Panc1 (cell line): ENCODE data around the gene HYCC2. TPM values are rescaled to one million over a fixed set of nuclear protein-coding genes. Genes with fewer than 3 reads are reported as not detected.

Source experiments
- ATAC-seq: fragments of 200-7000 bp; cut with Tn5 transposase; 2 replicates; pipeline ENCODE4 v1.9.1; 2020; ENCODE audit warnings: mild to moderate bottlenecking, moderate library complexity
- BruUV-seq: library from RNA; stranded (reverse); fragments of 400-500 nt; replicated peaks from 2 replicates; lab custom pipeline; 2021; lab: Mats Ljungman, UMichigan
- CTCF ChIA-PET: fragments of 300-600 bp; sonication (Branson Sonifier 250); formaldehyde crosslinking; loops from one replicate; lab custom pipeline; 2022; ENCODE audit warnings: antibody characterized with exemption; lab: Charles Lee
- POLR2A ChIA-PET: fragments of 300-600 bp; sonication (Branson Sonifier 250); formaldehyde crosslinking; loops from one replicate; lab custom pipeline; 2022; ENCODE audit warnings: antibody characterized with exemption; lab: Charles Lee
- DNase-seq: peaks from one replicate; pipeline ENCODE4 v3.0.0-alpha.2; 2010; ENCODE audit warnings: low read depth, low spot score
- H3K27ac ChIP-seq: 2 replicates; pipeline ENCODE4 v1.5.1; 2011; ENCODE audit warnings: mild to moderate bottlenecking, low read length, inconsistent platforms
- H3K27me3 ChIP-seq: fragments of 200-500 bp; sonication (Bioruptor generic); 2 replicates; pipeline ENCODE4 v1.6.0; 2014; ENCODE audit warnings: low read length, inconsistent platforms; ENCODE audit not compliant: control insufficient read depth, insufficient read depth
- H3K36me3 ChIP-seq: fragments of 200-500 bp; sonication (Bioruptor generic); 2 replicates; pipeline ENCODE4 v1.5.1; 2014; ENCODE audit warnings: inconsistent platforms, mild to moderate bottlenecking, low read length, moderate library complexity; ENCODE audit not compliant: control insufficient read depth, insufficient read depth
- H3K4me1 ChIP-seq: 2 replicates; pipeline ENCODE4 v1.5.1; 2011; ENCODE audit warnings: inconsistent platforms, mild to moderate bottlenecking, low read length, moderate library complexity; ENCODE audit not compliant: control insufficient read depth, insufficient read depth
- H3K4me3 ChIP-seq, 2 experiments: 2 replicates each; pipeline ENCODE4 v1.5.1; 2011 to 2012; ENCODE audit warnings: low read depth in 2 of 2, low read length in 2 of 2, mild to moderate bottlenecking in 2 of 2, inconsistent platforms in 1 of 2, moderate library complexity in 1 of 2
- H3K9me3 ChIP-seq: fragments of 200-500 bp; sonication (Bioruptor generic); 2 replicates; pipeline ENCODE4 v1.5.1; 2014; ENCODE audit warnings: low read depth, mild to moderate bottlenecking, inconsistent platforms, low read length, moderate library complexity; ENCODE audit not compliant: control insufficient read depth, insufficient read depth
- POLR2AphosphoS5 ChIP-seq: IDR thresholded peaks from 2 replicates; pipeline ENCODE4 v1.6.1; 2012; ENCODE audit warnings: mild to moderate bottlenecking, low read depth, low read length, moderate library complexity
- SIN3A ChIP-seq: IDR thresholded peaks from 2 replicates; pipeline ENCODE4 v1.6.1; 2012; ENCODE audit warnings: low read depth, mild to moderate bottlenecking, low read length, moderate library complexity, borderline replicate concordance; ENCODE audit not compliant: insufficient read depth
- TCF7L2 ChIP-seq: IDR thresholded peaks from 2 replicates; pipeline ENCODE4 v1.6.1; 2011; ENCODE audit warnings: mild to moderate bottlenecking, low read depth, low read length, inconsistent platforms
- in situ Hi-C: cut with HindIII; loops from 2 replicates; pipeline ENCODE4 v1.10.0; 2016; ENCODE audit warnings: low sequenced_read_pairs, low pct_unique_long_range_greater_than_20kb
- intact Hi-C: fragments of 100-400 bp; cut with micrococcal nuclease; formaldehyde crosslinking; loops from one replicate; pipeline ENCODE4 v1.10.0; 2022; ENCODE audit not compliant: unreplicated experiment
- total RNA-seq: library from RNA; stranded (reverse); gene quantifications from one replicate; pipeline ENCODE4 v1.2.1, GENCODE V29; 2021; ENCODE audit not compliant: unreplicated experiment
- TF ChIP-seq, protein P1 (sequence below), 2 experiments: IDR thresholded peaks; 2 replicates each; pipeline ENCODE4 v1.6.1; 2011 to 2012; ENCODE audit warnings: low read depth in 2 of 2, control low read depth in 1 of 2, low read length in 1 of 2, mild to moderate bottlenecking in 1 of 2, moderate library complexity in 1 of 2; ENCODE audit not compliant: insufficient read depth in 1 of 2
- TF ChIP-seq, protein P2 (sequence below): fragments of 450-650 bp; IDR thresholded peaks from 2 replicates; pipeline ENCODE4 v1.5.1; 2017; ENCODE audit warnings: mild to moderate bottlenecking

Gene HYCC2
- total RNA-seq, 1 experiment from 2014 or later, result 12.0 TPM

DNA sequence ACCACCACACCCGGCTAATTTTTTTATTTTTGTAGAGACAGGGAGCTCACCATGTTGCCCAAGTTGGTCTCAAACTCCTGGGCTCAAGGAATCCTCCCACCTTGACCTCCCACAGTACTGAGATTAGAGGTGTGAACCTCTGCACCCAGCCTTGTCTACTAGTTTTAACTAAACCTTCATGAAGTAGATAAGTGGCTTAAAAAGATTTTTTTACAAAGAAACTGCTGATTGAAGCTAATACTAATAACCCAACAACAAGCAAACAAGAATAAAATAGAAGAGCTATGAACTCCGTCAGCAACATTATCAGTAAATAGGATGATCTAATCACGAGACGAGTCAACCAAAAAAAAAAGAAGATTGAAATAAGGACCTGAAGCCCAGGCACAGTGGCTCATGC, 19.1 kb upstream of the HYCC2 start:
- Histone ChIP-seq H3K4me1 (no peaks in the 10 kb centered on the region), H3K27ac (no peak overlapping the region), H3K4me3 (no peak overlapping the region), H3K9me3 (no peaks in the 10 kb centered on the region), H3K36me3 (no peaks in the 10 kb centered on the region), H3K27me3 (no peaks in the 10 kb centered on the region)
- CTCF ChIA-PET, result no interaction called here
- no peak for DNase-seq
- in situ Hi-C loops, result no loop called here
- intact Hi-C loops, result no loop called here
- no peak for ATAC-seq
- POLR2A ChIA-PET, result no interaction called here
- TF ChIP-seq POLR2AphosphoS5 (no peak), SIN3A (no peak), TCF7L2 (no peak)
- TF ChIP-seq, protein P1, sequence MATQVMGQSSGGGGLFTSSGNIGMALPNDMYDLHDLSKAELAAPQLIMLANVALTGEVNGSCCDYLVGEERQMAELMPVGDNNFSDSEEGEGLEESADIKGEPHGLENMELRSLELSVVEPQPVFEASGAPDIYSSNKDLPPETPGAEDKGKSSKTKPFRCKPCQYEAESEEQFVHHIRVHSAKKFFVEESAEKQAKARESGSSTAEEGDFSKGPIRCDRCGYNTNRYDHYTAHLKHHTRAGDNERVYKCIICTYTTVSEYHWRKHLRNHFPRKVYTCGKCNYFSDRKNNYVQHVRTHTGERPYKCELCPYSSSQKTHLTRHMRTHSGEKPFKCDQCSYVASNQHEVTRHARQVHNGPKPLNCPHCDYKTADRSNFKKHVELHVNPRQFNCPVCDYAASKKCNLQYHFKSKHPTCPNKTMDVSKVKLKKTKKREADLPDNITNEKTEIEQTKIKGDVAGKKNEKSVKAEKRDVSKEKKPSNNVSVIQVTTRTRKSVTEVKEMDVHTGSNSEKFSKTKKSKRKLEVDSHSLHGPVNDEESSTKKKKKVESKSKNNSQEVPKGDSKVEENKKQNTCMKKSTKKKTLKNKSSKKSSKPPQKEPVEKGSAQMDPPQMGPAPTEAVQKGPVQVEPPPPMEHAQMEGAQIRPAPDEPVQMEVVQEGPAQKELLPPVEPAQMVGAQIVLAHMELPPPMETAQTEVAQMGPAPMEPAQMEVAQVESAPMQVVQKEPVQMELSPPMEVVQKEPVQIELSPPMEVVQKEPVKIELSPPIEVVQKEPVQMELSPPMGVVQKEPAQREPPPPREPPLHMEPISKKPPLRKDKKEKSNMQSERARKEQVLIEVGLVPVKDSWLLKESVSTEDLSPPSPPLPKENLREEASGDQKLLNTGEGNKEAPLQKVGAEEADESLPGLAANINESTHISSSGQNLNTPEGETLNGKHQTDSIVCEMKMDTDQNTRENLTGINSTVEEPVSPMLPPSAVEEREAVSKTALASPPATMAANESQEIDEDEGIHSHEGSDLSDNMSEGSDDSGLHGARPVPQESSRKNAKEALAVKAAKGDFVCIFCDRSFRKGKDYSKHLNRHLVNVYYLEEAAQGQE (IDR thresholded peaks at IDR 0.05; ENCODE audit: insufficient read depth in 1 of 2, low read depth in 2 of 2, low read length in 1 of 2), result no peak
- TF ChIP-seq, protein P2, sequence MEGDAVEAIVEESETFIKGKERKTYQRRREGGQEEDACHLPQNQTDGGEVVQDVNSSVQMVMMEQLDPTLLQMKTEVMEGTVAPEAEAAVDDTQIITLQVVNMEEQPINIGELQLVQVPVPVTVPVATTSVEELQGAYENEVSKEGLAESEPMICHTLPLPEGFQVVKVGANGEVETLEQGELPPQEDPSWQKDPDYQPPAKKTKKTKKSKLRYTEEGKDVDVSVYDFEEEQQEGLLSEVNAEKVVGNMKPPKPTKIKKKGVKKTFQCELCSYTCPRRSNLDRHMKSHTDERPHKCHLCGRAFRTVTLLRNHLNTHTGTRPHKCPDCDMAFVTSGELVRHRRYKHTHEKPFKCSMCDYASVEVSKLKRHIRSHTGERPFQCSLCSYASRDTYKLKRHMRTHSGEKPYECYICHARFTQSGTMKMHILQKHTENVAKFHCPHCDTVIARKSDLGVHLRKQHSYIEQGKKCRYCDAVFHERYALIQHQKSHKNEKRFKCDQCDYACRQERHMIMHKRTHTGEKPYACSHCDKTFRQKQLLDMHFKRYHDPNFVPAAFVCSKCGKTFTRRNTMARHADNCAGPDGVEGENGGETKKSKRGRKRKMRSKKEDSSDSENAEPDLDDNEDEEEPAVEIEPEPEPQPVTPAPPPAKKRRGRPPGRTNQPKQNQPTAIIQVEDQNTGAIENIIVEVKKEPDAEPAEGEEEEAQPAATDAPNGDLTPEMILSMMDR, result no peak
- no TSS peak for BruUV-seq

DNA sequence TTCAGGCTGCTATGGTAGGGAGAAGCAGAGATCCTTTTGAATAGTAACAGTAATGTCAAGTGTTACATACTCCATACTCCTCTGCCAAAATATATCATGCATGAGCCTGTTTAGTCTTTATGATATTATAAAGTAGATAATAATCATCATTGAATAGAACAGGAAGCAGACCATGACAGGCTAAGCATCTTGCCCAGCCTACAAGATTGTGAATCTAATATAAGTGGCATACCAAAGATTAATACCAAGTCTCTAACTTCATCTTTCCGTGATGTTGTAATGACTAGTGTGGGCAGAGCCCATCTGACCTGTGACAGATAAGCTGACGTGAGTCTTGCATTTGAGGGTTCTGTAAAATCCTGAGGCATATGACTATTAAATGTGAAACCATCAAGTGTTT, 13.4 kb upstream of the HYCC2 start:
- intact Hi-C loops, result no loop called here
- Histone ChIP-seq H3K9me3 (no peaks in the 10 kb centered on the region), H3K36me3 (peaks cover 3% of the 10 kb centered on the region; the same call in 1 of the 2 replicates), H3K4me1 (no peaks in the 10 kb centered on the region), H3K27me3 (no peaks in the 10 kb centered on the region), H3K27ac (no peak overlapping the region), H3K4me3 (no peak overlapping the region)
- TF ChIP-seq POLR2AphosphoS5 (no peak), TCF7L2 (no peak), SIN3A (no peak)
- TF ChIP-seq, protein P2, result no peak
- TF ChIP-seq, protein P1 (IDR thresholded peaks at IDR 0.05; ENCODE audit: insufficient read depth in 1 of 2, low read depth in 2 of 2, low read length in 1 of 2), result no peak
- POLR2A ChIA-PET, result interaction anchor here (0.6 kb wide), 1 partner anchor 920 kb away, joined by 4 read pairs; no protein-coding TSS in a partner anchor
- in situ Hi-C loops, result no loop called here
- DNase-seq (no peak), ATAC-seq (no peak)
- CTCF ChIA-PET, result no interaction called here
- BruUV-seq, result TSS peak; percentile 68
